ENCODE data around the gene KIF1A. TPM values are rescaled to one million over a fixed set of nuclear protein-coding genes. Genes with fewer than 3 reads are reported as not detected.

KIF1A gene
- total and polyA plus RNA-seq, 2 of the 8 experiments (the other 6 are each of a cell fraction or from before 2014, with no cell fraction given): 61.3 to 281 TPM

- TF ChIP-seq CHD2 (IDR thresholded peaks at IDR 0.05; ENCODE audit: low read length) (no peak), KDM5A (IDR thresholded peaks at IDR 0.05; ENCODE audit: low read length) (no peak)
Measured at GRCh38 chr2:240701736-240702639, 118.0 kb downstream of the KIF1A start (continued).
